Spleen (tissue), 7 donors: ENCODE data around the gene TMEM50A.
"Not testable (repeated sequence)": the region's sequence is repeated elsewhere in the genome, so short reads cannot be mapped to it uniquely, and the experiment has no call there.

ENCODE experiments used
- POLR2A ChIP-seq, 3 donors: fragments of 450-650 bp; IDR thresholded peaks; one replicate each; pipeline ENCODE4 v1.5.1; 2017; ENCODE audit warnings: antibody characterized with exemption in 3 of 3, mild to moderate bottlenecking in 1 of 3
- TF ChIP-seq, protein P1 (sequence below), 11 experiments: fragments of 200-600 bp in 7 of 11; fragments of 450-650 bp in 4 of 11; sonication (generic) in 4 of 11; IDR thresholded peaks in 8 of 11; conservative IDR thresholded peaks in 3 of 11; 1 replicate in 7 of 11; 2 replicates in 4 of 11; pipeline versions ENCODE4 v1.4.0 to v1.8.0; 2016 to 2021; ENCODE audit warnings: antibody characterized with exemption in 11 of 11, inconsistent platforms in 4 of 11, mild to moderate bottlenecking in 1 of 11
- donor health status: DM: no; HTN: no; CAD: no; lungs with moderate emphysema.
- donor health status: DM: no; HTN: no; CAD: no.
- donor health status: DM: no; HTN: no; CAD: no.

- TF ChIP-seq, protein P1, sequence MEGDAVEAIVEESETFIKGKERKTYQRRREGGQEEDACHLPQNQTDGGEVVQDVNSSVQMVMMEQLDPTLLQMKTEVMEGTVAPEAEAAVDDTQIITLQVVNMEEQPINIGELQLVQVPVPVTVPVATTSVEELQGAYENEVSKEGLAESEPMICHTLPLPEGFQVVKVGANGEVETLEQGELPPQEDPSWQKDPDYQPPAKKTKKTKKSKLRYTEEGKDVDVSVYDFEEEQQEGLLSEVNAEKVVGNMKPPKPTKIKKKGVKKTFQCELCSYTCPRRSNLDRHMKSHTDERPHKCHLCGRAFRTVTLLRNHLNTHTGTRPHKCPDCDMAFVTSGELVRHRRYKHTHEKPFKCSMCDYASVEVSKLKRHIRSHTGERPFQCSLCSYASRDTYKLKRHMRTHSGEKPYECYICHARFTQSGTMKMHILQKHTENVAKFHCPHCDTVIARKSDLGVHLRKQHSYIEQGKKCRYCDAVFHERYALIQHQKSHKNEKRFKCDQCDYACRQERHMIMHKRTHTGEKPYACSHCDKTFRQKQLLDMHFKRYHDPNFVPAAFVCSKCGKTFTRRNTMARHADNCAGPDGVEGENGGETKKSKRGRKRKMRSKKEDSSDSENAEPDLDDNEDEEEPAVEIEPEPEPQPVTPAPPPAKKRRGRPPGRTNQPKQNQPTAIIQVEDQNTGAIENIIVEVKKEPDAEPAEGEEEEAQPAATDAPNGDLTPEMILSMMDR (IDR thresholded peaks at IDR 0.05 in 8 of 11, conservative IDR thresholded peaks at IDR 0.05 in 3 of 11) = not testable (repeated sequence)
- not testable (repeated sequence) for TF ChIP-seq POLR2A (IDR thresholded peaks at IDR 0.05)
Observed at GRCh38 chr1:25288573-25289101, 49.5 kb upstream of the TMEM50A start.
